GM18951 (cell line): ENCODE measurements around the gene RNU6-7.
A peak's percentile ranks its signal among the peaks of the same experiment; 100 is the strongest.

ENCODE experiments used
- POLR2A ChIP-seq: IDR thresholded peaks from 4 replicates; pipeline ENCODE4 v1.6.1; 2011; ENCODE audit warnings: mild to moderate bottlenecking; ENCODE audit not compliant: insufficient read length, insufficient read depth; ENCODE audit errors: extremely low read depth
- in situ Hi-C: fragments of 300-500 bp; cut with MboI; formaldehyde crosslinking; loops from one replicate; pipeline ENCODE4 v1.12.0; 2022; ENCODE audit warnings: low sequenced_read_pairs, mixed read lengths, inconsistent platforms; ENCODE audit not compliant: unreplicated experiment

Gene RNU6-7

DNA sequence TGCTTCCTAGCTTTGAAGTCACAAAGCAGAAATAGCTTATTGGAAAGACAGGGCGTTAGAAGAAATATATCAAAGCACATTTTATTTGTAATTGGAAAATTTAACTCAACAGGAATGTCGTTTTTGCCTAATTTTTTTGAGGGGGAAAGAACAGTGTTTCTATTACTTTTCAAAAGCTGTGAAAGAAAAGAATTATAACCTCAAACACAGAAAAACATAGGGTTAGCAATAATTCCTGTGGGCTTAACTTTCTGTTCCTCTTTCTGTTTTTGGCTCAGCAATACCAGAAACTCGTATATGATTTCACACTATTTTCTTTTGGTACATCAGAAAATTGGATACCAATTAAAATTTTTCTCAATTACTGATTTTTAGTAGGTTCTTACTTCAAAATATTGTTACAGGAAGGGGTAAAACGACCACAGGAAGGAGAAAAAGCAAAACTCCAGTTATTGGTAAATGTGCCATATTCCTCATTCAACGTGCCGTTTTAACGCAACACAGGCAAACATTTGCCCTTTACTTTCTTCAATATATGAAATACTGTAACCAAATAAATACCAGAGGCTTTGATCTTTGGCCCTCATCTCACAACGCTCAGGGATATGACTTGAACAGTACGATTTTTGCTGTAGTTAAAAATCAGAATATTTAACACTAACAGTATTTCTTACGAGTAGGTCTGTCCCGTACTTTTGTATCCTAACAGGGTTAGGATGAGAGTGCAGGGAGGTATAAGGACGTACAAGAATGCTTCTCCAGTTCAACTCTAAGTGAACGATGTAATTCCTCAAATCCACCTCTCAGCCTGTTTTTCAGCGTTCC, 1.3 kb upstream of the RNU6-7 start:
- no peak for TF ChIP-seq POLR2A
- in situ Hi-C loops = loop anchor here (10.0 kb wide), 1 partner anchor 126 kb away; the partner anchor contains the start of gene ARHGAP5

DNA sequence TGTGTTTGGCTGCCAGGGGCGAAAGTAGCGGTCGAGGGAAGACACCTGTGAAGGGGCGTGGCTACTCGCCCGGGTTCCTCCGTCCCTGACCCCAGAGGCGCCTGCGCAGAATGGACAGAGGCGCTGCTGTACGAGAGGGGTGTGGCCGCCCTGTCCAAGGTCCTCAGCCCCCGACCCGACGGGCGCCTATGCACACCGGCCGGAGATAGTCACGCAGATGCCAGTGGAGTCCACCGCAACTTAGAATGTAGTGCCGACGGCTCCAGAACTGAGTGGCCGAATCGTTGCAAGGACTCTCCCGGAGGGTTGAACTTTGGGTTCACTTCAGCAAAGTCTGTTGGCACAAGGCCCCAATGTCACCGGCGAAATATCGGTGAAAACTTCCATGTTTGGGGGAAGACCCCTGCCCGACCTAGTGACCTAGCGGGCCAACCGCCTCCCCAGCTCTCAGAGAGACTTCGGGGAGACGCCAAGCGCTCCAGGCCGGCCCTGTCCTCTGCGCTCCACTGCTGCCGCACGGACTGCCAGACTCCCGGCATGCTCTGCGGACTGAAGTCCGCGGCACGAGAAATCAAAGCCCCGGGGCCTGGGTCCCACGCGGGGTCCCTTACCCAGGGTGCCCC, 541 bp upstream of the RNU6-7 start:
- in situ Hi-C loops = loop anchor here (10.0 kb wide), 1 partner anchor 127 kb away; the partner anchor contains the start of gene ARHGAP5
- TF ChIP-seq POLR2A = peak; percentile 47

DNA sequence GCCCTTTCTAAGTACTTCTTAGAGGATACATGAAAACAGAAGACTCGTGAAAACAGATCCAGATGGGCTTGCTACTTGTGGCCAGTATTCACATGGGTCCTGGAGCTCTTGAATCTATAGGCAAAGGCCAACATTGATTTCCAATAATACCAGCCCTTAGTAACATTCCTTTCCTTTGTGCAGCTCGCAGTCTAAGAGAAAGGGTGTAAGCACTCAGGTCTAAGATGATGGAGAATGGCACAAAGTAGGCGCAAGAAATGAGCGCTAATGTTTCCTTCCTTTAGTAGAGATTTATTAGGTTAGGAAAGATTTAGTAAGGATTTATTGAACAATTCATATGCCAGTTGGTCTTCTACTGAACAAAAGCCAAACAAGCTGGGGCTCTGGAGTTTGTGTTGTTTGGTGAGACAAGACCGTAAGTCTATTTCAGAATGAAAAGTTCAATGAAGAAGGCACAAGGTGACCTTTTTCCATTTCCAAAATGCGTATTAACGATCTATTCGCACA, 699 bp downstream of the RNU6-7 start:
- in situ Hi-C loops = loop anchor here (10.0 kb wide), 1 partner anchor 128 kb away; the partner anchor contains the start of gene ARHGAP5
- TF ChIP-seq POLR2A = no peak

DNA sequence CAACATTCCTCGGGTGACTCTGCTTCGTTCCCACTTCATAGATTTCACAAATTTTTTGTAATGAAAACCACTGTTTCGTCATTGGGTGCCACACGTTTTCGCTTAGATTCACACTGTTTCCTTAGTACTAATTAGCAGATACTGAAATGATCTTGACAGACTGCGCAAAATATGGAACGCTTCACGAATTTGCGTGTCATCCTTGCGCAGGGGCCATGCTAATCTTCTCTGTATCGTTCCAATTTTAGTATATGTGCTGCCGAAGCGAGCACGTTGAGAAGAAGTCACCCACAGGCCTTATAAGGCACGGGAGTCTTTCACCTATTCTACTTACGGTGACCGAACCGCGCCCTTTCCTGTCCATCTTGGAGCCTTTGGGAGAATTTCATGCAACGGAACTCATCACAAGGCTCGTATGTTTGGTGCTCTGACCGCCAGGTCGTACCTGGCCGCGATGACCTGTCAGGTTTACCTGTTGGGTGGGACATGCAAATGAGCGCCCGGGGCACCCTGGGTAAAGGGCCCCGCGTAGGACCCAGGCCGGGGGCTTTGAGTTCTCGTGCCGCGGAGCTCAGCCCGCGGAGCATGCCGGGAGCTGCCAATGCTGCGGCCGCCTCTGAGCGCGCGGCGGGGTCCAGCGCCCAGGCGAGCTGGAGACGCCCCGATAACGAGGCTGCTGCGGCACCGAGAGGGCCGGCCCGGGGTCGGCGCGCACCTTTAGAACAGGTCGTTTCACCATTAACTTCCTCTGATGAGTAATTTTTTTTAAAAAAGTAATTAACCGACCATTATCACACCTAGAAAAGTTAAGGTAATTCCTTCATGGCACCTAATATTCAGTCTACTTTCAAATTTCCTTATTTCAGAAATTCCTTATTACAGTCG, 1.4 kb downstream of the RNU6-7 start, which contains the start of gene RNU6-8:
TSS of gene RNU6-8 (minus strand) at position 272 of the 885 bp plus-strand sequence.
- in situ Hi-C loops = loop anchor here (10.0 kb wide), 1 partner anchor 128 kb away; the partner anchor contains the start of gene ARHGAP5
- peak; percentile 58 for TF ChIP-seq POLR2A

DNA sequence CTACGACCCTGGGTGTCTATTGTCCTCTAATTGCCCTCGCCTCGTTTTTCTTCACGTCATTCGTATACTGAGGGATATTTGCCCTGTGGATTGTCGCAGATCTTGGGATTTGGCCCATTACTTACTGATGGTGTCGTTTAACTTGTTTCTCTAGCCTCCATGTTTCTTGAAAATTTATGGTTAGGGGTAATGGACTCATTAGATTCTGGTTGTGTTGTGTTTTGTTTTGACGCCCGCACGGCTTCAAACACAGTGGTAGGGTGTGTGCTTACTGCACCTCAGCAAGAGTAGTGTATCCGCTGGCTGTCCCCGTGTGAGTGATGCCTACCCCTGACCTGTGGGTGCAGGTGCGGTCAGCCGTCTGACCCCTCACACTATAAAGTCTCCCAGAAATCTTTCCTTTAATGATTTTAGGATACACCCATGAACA, 2.1 kb downstream of the RNU6-7 start:
- TF ChIP-seq POLR2A = no peak
- in situ Hi-C loops = loop anchor here (10.0 kb wide), 1 partner anchor 129 kb away; the partner anchor contains the start of gene ARHGAP5

DNA sequence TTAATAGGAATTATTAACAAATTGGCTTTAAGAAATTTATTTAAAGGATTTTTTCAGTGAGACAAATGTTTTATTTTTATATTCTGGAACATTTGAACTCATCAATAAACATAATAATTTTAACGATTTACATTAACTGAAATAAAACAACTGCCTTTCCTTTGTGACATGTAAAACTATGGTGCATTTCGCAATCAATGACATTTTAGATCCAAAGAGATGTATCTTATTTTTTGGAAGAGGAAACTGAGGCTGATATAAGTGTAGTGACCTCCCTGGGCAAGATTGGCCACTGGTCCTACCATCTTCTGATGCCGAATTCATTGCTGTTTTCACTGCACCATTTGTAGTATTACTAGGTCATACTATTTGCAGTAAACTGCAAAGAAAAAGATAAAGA, 3.7 kb downstream of the RNU6-7 start:
- in situ Hi-C loops = loop anchor here (10.0 kb wide), 1 partner anchor 131 kb away; the partner anchor contains the start of gene ARHGAP5
- TF ChIP-seq POLR2A = no peak

DNA sequence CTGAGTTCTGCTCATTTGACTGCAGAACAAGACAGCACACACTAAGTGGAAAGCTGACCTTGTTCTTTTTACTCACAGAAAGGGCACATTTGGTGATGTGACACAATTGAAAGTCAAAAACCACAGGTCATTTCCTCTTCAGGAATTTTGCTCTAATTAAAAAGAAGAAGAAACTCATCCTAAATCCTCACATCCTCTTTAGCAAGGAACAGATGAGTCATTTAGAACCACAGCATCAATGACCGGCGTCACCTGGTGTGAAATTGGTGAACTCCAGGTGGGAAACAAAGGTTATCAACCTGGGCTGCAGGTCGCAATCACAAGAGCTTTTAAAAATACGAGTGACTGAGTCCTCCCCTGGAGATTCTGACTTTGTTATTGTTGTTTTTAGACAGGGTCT, 4.1 kb downstream of the RNU6-7 start:
- TF ChIP-seq POLR2A = no peak
- in situ Hi-C loops = loop anchor here (10.0 kb wide), 1 partner anchor 131 kb away; the partner anchor contains the start of gene ARHGAP5

DNA sequence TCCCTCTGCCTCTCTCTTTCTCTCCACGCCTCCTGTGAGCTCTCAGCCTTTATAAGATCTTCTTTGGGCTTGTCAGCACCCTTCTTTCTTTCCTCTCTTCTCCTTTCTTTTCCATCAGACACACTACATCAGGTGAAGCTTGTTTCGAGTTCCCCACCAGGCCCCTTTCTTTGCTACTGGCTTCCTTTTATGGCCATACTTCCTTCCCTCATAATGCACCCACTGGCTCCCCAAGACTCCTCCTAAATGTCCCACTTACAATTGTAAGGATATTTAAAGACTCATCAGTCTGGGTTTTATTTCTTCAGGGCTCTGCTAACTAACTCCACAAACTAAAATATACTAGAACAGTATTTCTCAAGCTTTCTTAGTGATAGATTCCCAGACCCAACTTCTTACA, 4.7 kb downstream of the RNU6-7 start:
- TF ChIP-seq POLR2A = no peak
- in situ Hi-C loops = loop anchor here (10.0 kb wide), 1 partner anchor 132 kb away; the partner anchor contains the start of gene ARHGAP5

DNA sequence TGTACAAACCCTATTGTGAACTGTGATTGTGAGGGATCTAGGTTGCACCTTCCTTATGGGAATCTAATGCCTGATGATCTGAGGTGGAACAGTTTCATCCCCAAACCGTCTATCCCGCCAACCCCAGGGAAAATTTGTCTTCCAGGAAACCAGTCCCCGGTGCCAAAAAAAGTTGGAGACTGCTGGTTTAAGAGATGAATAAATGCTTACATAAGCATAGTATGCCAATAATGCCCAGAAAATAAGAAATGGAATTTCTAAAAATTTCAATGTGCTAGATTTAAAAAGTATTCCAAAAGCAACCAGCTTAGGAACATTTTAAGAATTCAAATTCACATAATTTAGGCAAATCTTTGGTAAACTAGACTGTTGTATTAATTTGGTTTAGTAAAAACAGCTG, 6.6 kb downstream of the RNU6-7 start:
- no peak for TF ChIP-seq POLR2A
- in situ Hi-C loops = loop anchor here (10.0 kb wide), 1 partner anchor 134 kb away; the partner anchor contains the start of gene ARHGAP5

DNA sequence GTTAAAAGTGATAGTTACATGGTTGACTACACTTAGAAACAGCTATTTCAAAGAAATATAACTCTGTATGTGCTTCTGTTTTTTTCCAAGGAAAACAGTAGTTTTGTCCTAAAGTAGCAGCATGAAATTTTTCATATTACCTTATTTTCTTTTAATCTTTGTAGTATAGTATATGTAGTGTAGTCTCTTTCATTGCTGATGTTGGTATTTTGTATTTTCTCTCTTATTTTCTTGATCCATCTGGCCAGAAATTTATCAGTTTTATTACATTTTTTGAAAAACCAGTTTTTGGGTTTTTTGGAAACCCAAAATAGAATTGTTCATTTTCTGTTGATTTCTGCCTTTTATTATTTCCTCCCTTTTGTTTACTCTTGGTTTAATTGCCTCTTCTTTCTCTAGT, 7.6 kb downstream of the RNU6-7 start:
- in situ Hi-C loops = loop anchor here (10.0 kb wide), 1 partner anchor 135 kb away; the partner anchor contains the start of gene ARHGAP5
- TF ChIP-seq POLR2A = no peak

DNA sequence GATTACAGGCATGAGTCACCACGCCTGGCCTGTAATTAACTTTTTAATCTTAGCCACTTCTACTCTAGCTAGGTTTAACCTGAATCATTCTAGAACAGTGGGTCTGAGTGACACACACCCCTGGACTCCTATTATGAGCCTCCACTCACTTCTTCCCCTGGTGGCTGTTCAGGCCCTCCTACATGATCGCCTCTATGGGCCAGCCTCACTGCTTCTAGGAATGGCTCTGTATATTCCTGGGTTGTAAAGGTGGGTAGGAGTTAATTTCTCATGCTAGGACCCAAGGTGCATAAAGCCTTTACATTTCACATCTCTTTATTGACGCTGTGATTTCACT, 9.2 kb downstream of the RNU6-7 start:
- in situ Hi-C loops = no loop called here
- no peak for TF ChIP-seq POLR2A

DNA sequence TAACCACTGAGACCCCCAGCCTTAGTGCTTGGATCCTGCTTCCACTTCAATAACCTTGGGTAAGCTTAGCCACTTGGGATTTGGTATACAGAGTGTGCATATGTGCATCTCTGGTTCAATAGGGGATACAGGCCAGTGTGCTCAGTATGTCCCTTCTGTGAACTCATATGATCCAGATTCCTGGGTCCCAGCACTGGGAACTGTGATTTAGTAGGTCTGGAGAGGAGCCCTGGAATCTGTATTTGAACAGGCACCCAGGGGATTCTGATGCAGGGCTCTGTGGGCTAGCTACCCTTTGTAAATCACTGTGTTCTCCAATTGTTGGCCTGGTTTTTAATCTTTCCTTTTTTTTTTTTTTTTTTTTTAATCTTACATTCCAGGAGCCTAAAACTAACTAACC, 11.0 kb downstream of the RNU6-7 start:
- in situ Hi-C loops = no loop called here
- no peak for TF ChIP-seq POLR2A
